GM12872 (cell line): ENCODE results near the gene SH3RF3.

ENCODE experiments used
- TF ChIP-seq, protein P1 (sequence below): IDR thresholded peaks from 3 replicates; pipeline ENCODE4 v1.5.1; 2011; ENCODE audit warnings: low read depth, mild to moderate bottlenecking, low read length, moderate library complexity; ENCODE audit not compliant: insufficient read depth

SH3RF3 gene

DNA sequence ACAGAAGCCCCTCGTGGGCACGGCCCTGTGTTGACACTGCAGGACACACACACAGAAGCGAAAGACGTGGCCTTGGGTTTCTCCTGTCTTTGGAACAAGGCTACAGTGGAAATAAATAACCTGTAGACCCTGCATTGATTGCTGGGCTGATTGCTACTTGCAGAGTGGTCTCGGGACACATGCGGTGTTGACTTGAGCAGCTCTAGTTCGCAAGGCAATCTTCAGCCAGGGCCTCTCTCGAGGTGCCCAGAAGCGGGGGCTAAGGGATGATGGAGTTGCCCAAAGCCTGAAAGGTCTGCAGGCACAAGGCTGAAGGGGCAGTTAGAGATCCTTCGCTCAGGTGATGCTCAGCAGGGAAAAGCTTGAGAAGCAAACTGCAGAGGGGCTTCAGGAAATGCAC lies 304.5 kb downstream of the SH3RF3 start:
- TF ChIP-seq, protein P1, sequence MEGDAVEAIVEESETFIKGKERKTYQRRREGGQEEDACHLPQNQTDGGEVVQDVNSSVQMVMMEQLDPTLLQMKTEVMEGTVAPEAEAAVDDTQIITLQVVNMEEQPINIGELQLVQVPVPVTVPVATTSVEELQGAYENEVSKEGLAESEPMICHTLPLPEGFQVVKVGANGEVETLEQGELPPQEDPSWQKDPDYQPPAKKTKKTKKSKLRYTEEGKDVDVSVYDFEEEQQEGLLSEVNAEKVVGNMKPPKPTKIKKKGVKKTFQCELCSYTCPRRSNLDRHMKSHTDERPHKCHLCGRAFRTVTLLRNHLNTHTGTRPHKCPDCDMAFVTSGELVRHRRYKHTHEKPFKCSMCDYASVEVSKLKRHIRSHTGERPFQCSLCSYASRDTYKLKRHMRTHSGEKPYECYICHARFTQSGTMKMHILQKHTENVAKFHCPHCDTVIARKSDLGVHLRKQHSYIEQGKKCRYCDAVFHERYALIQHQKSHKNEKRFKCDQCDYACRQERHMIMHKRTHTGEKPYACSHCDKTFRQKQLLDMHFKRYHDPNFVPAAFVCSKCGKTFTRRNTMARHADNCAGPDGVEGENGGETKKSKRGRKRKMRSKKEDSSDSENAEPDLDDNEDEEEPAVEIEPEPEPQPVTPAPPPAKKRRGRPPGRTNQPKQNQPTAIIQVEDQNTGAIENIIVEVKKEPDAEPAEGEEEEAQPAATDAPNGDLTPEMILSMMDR, result no peak

DNA sequence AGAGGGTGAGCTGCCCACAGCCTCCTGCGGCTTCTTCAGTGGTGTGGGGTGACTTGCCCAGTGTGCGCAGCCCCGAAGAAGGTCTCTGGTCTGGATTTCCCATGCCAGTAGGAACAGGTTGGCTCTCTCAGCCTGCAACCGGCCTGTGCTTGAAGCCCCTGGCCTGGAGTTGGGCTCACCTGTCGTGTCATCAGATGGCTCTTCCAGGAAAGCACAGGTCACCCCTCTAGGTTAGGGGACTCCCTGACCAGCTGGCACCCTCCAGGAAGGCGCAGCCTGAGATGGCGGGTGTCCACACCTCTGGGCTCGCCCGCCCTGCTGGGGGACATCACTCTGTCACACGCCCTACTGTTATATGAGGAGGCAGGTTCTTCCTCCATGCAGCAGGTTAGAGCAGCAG lies 304.9 kb downstream of the SH3RF3 start:
- TF ChIP-seq, protein P1, result no peak

DNA sequence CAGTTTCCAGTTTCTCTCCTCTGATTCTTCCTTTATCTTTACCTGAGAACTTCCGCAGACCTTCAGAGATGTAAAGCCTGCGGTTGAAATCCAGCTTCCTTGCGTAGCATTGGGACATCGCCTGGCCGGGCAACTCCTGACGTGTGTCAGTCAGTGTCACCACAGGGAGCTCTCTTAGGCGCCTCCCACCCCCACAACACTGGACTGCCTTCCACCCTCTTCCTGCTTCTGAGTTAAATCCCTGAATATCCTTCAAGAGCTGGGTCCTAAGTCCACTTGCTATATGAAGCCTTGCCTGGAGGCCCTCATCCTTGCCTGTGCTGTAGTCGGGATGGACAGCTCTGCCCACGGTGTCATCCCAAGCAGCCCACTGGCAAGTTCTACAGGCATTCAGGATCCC lies 305.3 kb downstream of the SH3RF3 start:
- TF ChIP-seq, protein P1, result no peak

DNA sequence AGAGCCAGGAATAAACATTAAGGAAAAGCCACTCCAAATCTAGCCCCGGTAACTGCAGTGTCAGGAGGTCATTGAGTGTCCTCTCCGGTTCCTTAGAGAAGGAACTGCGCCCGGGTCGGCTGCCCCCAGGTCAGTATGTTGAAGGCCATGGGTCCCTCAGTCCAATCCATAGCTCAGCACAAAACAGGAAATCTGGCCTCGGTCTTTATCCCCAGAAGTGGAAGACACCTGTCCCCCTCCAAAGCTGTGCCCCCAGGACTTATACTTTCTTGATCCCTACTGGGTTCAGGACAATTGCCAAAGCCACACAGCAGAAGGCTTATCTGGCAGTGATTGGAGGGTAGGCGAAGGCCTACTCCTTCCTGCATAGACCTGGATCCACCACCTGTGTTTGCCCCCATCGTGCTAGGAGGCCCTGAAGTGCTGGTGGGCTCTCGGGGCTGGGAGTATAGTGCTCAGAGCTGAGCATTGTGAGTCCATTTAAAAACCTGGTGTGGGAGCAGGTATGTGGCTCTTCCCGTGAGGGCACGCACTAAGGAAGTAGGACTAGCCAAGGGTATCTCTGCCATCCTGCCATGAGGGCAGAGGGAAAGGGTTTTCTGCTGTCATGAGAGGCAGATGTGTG lies 306.2 kb downstream of the SH3RF3 start:
- TF ChIP-seq, protein P1, result no peak

DNA sequence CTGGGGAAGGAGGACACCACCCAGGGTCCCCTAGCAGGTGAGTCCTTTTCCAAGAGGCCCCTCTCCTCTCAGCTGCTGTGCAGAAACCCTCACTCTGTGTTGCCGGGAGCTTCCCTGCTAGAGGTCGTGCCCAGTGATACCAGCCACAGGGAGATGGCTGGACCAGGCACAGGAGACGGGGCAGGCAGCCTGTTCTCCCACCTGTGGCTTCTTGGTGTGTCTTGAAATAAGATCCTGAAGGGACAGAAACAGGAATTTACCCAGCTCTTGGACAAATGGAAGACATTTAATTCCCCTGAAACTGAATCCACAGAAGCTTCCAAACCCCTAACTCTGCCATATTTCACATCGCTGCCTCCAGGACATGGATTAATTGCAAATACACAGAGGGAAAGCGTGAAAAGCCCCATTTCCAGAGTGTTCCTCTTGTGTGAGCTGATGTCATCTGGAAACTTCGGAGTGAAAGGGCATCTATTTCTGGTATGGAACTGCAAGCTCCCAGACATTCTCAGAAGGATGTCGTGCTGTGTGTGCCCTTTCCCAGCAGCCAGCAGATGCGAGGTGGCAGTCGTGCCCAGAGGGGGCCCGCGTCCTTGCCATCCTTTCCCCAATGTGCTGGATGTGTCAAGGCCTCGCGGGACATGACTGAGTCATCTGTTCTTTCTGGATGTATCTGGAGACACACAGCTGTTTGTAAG lies 307.0 kb downstream of the SH3RF3 start:
- TF ChIP-seq, protein P1, result no peak

DNA sequence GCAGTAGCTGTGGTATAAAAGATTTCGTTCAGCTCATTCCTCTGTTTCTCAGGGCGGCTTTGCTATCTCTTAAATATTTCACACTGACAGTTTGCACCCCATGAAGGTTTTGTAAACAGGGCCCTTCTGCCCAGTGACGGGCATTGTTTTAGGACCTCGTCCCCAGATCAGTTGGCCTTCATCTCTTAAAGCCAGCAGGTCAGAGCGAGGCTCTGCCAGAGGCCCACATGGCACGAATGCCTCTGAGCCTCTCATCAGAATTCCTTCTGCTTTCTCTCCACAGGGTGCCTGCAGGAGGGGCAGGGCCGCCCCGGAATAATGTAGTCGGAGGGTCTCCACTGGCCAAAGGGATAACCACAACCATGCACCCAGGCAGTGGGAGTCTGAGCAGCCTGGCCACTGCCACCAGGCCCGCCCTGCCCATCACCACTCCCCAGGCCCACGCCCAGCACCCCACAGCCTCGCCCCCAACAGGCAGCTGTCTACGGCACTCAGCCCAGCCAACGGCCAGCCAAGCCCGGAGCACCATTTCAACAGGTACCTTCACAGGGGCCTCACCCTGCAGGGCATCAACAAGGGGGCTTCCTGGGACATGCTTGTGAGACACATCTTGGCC lies 307.7 kb downstream of the SH3RF3 start:
- TF ChIP-seq, protein P1, result no peak

DNA sequence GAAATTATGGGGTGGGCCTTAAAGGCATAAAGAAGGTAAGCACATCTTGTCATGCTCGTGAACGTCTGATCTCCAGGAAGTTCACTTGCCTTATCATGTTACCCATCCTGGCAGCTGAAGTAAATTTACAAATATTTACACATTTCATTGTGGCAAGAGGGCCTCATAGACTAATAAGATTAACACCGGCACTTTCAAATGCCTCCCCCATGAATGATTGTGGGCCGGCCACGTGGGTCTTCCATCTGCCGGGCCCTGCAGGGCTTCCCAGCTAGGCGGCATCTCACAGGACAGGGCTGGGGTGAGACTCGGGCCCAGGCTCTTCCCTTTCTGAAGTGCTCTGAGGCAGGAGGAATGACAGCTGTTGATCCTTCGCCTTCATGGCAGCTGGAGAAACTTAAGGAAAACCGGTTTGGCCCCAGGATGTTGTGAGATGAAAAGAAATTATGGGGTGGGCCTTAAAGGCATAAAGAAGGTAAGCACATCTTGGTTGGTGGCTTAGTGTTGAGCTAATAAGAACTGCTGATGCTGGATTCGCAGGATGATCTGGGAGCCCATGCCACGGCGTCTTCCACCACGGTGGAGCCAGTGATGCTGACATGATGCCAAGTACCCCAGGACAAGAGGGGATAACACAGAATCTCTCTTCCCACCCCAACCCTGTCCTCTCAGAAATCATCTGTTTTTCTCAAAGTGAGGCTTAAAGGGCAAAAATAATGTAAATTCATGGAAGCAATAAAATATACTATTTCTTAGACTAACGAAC lies 308.5 kb downstream of the SH3RF3 start:
- TF ChIP-seq, protein P1, result no peak
